Lower lobe of right lung (tissue), 2 donors: ENCODE results near the gene PAQR4. TPM values are rescaled to one million over a fixed set of nuclear protein-coding genes. Genes with fewer than 3 reads are reported as not detected.

Source experiments
- ATAC-seq, 2 donors: fragments of 200-7000 bp; cut with Tn5 transposase; one replicate each; pipeline ENCODE4 v1.9.1; 2020 to 2022; ENCODE audit warnings: mild to moderate bottlenecking in 2 of 2, moderate library complexity in 2 of 2
- DNase-seq: peaks from one replicate; pipeline ENCODE4 v3.0.0-alpha.2; 2020
- H3K27ac ChIP-seq: fragments of 200-600 bp; one replicate; pipeline ENCODE4 v1.8.0; 2022
- H3K27me3 ChIP-seq: fragments of 200-600 bp; one replicate; pipeline ENCODE4 v1.8.0; 2022; ENCODE audit warnings: low read depth
- H3K36me3 ChIP-seq: fragments of 200-600 bp; one replicate; pipeline ENCODE4 v1.8.0; 2022; ENCODE audit warnings: mild to moderate bottlenecking
- H3K4me1 ChIP-seq: fragments of 200-600 bp; one replicate; pipeline ENCODE4 v1.8.0; 2022
- H3K4me3 ChIP-seq: fragments of 200-600 bp; one replicate; pipeline ENCODE4 v1.8.0; 2022; ENCODE audit warnings: mild to moderate bottlenecking
- H3K9me3 ChIP-seq: fragments of 200-600 bp; one replicate; pipeline ENCODE4 v1.8.0; 2022
- CTCF ChIP-seq: fragments of 200-600 bp; IDR thresholded peaks from one replicate; pipeline ENCODE4 v1.8.0; 2022; ENCODE audit warnings: antibody characterized with exemption, mild to moderate bottlenecking
- intact Hi-C: fragments of 100-400 bp; cut with DNase I; formaldehyde crosslinking; loops from one replicate; pipeline ENCODE4 v1.11.0; 2022
- total RNA-seq: library from RNA; stranded (reverse); fragmentation: NEBNext Ultra II Directional; extraction: Animal tissue kit (Norgen Biotek cat#: 25700); gene quantifications from one replicate; pipeline ENCODE4 v1.2.1, GENCODE V29; 2021
- donor health status: DM: no; HTN: yes; CAD: no; lungs with severe emphysema.

PAQR4 gene
- total RNA-seq, 1 donor from 2014 or later, result 10.8 TPM

- DNase-seq, result no peak
- intact Hi-C loops, result no loop called here
Measured at GRCh38 chr16:2973093-2973492, 3.9 kb downstream of the PAQR4 start.

GRCh38 chr16:2973605-2974318 is 4.6 kb downstream of the PAQR4 start:
- H3K4me1 ChIP-seq, result peaks cover 24% of the 10 kb centered on the region
- intact Hi-C loops, result no loop called here
- H3K27me3 ChIP-seq, result no peaks in the 10 kb centered on the region
- DNase-seq (no peak), ATAC-seq (no peak)
- no peak overlapping the region for H3K27ac ChIP-seq
- no peak overlapping the region for H3K4me3 ChIP-seq
- no peak for TF ChIP-seq CTCF
- no peaks in the 10 kb centered on the region for H3K9me3 ChIP-seq
- H3K36me3 ChIP-seq, result no peaks in the 10 kb centered on the region

More at GRCh38 chr16:2973093-2973492, 3.9 kb downstream of the PAQR4 start:
- no peak overlapping the region for H3K27ac ChIP-seq
- no peak for ATAC-seq
- peaks cover 2% of the 10 kb centered on the region for H3K27me3 ChIP-seq
- TF ChIP-seq CTCF, result no peak
- H3K4me3 ChIP-seq, result no peak overlapping the region
- H3K4me1 ChIP-seq, result peaks cover 30% of the 10 kb centered on the region
- no peaks in the 10 kb centered on the region for H3K36me3 ChIP-seq
- H3K9me3 ChIP-seq, result no peaks in the 10 kb centered on the region

- no peak for TF ChIP-seq CTCF
- DNase-seq, result no peak
- intact Hi-C loops, result no loop called here
Measured at GRCh38 chr16:2974319-2975056, 5.3 kb downstream of the PAQR4 start.

GRCh38 chr16:2975161-2975795 is 6.1 kb downstream of the PAQR4 start:
- H3K36me3 ChIP-seq, result no peaks in the 10 kb centered on the region
- H3K4me1 ChIP-seq, result peaks cover 24% of the 10 kb centered on the region
- H3K9me3 ChIP-seq, result no peaks in the 10 kb centered on the region
- no peak overlapping the region for H3K27ac ChIP-seq
- H3K4me3 ChIP-seq, result no peak overlapping the region
- peaks cover 4% of the 10 kb centered on the region for H3K27me3 ChIP-seq
- no peak for TF ChIP-seq CTCF
- intact Hi-C loops, result no loop called here
- DNase-seq (no peak), ATAC-seq (no peak)

More at GRCh38 chr16:2974319-2975056, 5.3 kb downstream of the PAQR4 start:
- Histone ChIP-seq H3K4me1 (peaks cover 24% of the 10 kb centered on the region), H3K27me3 (peaks cover 3% of the 10 kb centered on the region), H3K9me3 (no peaks in the 10 kb centered on the region), H3K27ac (no peak overlapping the region), H3K36me3 (no peaks in the 10 kb centered on the region), H3K4me3 (no peak overlapping the region)
- no peak for ATAC-seq

- H3K27ac ChIP-seq, result no peak overlapping the region
- H3K4me3 ChIP-seq, result no peak overlapping the region
- no peak for TF ChIP-seq CTCF
- H3K9me3 ChIP-seq, result no peaks in the 10 kb centered on the region
- H3K27me3 ChIP-seq, result peaks cover 4% of the 10 kb centered on the region
- no peaks in the 10 kb centered on the region for H3K36me3 ChIP-seq
- ATAC-seq (no peak), DNase-seq (no peak)
- intact Hi-C loops, result no loop called here
- H3K4me1 ChIP-seq, result peaks cover 21% of the 10 kb centered on the region
Measured at GRCh38 chr16:2976201-2976600, 7.1 kb downstream of the PAQR4 start.
